ENCODE results near the gene ATPAF1.
"Not testable (repeated sequence)": the region's sequence is repeated elsewhere in the genome, so short reads cannot be mapped to it uniquely, and the experiment has no call there.

Gene ATPAF1

DNA sequence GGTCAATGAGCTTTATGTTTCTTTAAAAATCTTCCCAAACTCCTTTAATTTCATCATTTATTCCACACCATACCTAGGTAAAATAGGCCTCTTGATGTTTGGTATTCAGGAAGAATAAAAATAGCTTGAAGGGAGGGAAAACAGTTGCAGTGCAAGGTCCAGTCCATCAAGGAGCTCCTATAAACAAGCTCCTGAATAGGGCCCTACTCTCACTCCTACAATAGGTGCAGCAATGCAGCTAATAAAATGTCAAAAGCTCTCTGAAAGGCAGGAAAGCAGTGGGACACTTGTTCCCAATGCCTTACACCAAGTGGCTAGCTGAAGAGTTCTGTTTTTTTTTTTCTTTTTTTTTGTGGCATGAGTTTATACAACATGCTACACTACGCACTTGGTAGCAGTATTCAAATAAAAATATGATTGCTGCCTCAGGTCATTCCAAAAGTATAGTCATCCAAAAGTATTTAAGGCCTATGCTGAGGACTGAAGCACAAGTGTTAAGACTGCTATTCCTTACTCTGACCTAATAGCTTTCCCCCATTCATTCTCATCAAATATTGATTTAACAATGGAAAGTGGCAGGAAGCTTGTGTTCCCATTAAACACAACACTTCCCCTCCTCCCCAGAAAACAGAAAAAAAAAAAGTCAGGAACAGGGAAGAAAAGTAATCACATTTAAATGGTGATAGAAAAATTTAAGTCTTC lies 13.3 kb upstream of the ATPAF1 start:
- DNase-seq (ENCODE audit: low read depth in 2 of 2), result no peak

DNA sequence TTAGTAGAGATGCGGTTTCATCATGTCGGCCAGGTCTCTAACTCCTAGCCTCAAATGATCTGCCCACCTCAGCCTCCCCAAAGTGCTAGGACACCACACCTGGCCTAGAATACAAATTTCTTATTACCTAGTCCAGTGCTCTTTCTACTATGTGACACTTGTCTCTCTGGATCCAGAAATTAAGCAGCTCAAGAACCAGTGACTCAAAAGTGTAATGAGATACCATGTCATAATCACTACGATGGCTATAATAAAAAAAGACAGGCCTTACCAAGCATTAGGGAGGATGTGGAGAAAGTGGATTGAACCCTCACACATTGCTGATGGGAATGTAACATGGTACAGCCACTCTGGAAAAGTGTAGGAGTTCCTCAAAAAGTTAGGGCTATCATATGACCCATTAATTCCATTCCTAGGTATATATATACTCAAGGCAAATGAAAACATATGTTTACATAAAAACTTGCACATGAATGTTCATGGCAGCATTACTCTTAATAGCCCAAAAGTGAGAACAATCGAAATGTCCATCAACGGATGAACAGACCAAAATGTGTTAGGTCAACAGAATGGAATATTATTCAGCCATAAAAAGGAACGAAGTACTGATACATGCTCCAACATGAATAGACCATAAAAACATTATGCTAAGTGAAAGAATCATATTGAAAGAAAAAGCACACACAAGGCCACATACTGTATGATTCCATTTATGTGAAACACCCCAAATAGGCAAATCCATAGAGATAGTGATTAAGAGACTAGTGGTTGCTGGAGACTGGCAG lies 11.8 kb upstream of the ATPAF1 start:
- DNase-seq (ENCODE audit: low read depth in 2 of 2), result no peak

DNA sequence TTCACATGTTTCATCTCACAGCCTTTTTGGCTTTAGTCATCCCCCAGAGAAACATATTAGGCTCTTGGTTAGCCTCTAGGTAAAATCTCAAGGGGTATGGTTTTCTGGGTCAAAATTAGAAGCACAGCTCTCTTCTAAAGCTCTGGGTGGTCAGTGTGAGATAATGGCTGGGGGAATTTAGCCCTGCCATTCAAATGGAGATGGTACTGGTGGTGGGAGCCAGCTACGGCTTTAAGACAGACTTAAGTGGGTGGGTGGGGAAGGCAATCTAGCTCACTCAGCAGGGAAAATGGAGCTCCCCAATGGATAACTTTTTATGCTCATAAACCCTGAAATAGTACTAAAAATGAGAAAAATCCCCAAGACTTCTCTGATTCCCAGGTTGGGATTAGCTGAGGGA lies 9.2 kb upstream of the ATPAF1 start:
- DNase-seq (ENCODE audit: low read depth in 2 of 2), result no peak

DNA sequence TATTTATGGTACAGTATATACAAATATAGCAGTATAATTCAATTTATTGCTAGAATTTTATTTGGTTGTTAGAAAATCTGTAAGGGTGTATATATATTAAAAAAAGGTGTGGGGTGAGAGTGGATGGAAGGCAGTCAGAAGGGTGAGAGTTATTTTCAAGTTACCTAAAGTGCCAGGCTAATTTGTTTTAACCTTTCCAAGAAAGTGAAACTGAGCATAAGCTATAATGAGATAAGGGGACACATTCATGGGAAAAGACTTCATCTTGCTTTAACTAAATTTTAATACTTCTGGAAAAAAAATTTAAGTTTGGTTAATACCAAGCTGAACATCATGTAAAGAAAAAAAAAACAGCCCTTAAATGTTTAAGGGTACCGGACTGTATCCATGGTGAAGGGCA lies 8.4 kb upstream of the ATPAF1 start:
- no peak for DNase-seq (ENCODE audit: low read depth in 2 of 2)

DNA sequence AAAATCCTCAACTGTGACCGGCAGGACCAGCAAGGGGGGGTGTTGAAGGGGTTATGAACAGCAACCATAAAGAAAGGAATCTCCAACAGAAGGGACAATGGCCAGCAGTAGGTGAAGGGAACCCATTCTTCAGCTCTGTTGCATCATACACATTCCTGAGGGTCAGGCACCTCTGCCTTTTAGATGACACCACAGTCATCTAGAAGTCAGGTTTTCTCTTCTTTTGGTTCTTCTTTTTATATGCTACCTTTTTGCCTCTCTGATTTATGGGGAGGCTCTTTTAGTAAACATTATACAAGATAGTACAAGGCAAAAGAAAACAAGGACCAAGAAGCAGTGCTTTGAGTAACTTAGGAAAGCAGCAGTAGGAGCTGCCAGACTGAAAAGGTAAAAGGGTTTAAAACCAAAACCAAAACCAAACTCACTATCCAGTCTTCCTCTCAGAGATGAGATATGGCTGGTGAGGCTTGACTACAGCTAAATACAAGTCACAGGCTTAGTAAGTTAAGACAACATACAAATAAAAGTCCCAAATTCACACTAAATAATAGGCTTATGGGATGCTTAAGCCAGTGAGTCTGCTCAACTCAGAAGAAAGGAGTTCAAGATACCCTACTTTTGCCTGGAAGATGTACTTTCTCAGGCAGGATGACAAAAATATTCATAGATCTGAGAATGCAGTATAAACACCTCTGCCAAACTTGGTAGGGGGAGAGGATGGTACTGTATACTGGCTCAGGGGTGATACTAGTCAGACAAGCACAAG lies 7.6 kb upstream of the ATPAF1 start:
- no peak for DNase-seq (ENCODE audit: low read depth in 2 of 2)

DNA sequence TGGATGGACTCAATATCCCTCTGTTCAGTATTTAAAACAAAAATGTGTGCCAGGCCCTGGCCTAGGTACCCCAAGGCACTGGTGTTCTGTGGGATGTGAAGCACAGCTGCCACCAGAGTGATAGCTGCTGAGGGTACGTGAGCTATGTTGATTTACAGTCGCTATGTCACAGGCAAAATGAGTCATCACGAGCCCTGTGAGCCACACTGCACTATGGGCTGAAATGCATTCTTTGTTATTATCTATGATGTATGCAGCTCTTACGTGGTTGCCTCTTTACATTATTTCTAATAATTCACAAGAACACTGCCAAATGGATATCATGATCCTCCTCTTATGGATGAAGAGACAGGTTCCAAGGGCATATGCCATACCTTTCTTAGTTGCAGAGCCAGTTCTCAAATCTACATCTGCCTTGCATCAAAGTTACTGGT lies 5.6 kb upstream of the ATPAF1 start:
- DNase-seq (ENCODE audit: low read depth in 2 of 2), result no peak

DNA sequence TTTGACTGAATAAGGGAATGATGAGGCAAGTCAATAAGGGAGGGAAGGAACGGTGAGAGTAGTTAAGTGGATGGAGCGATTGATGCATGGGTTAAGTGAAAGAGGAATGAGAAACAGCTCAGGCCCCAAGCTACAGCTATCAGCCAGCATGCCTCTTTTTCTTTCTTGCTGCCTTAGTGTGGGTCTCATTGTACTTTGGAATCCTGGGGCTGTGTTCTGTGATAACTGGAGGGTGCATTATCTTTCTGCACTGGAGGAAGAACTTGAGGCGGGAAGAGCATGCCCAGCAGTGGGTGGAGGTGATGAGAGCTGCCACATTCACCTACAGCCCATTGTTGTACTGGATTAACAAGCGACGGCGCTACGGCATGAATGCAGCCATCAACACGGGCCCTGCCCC lies 4.5 kb upstream of the ATPAF1 start:
- no peak for DNase-seq (ENCODE audit: low read depth in 2 of 2)

DNA sequence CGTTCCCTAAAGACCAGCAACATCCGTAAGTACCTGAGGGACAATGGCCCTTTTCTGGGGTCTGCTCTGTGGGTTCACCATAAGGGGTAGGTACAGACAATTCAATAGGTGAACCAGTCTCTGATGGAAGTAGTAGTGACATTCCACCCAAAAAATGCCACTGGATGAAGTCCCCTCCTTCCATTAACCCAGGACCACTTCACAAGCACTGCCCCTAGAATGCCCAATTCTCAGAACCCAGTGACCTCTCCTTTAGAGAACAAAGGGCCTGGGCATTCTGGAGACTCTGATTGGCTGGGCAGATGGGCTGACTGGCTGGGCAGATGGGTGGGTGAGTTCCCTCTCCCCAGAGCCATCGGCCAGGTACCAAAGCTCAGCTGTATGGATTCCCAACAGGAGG lies 3.4 kb upstream of the ATPAF1 start, which contains the start of gene TEX38:
TEX38 (plus strand) TSS at position 301 of the 400 bp plus-strand sequence; CDS start at position 382, 81 bp downstream.
- no peak for DNase-seq (ENCODE audit: low read depth in 2 of 2)

DNA sequence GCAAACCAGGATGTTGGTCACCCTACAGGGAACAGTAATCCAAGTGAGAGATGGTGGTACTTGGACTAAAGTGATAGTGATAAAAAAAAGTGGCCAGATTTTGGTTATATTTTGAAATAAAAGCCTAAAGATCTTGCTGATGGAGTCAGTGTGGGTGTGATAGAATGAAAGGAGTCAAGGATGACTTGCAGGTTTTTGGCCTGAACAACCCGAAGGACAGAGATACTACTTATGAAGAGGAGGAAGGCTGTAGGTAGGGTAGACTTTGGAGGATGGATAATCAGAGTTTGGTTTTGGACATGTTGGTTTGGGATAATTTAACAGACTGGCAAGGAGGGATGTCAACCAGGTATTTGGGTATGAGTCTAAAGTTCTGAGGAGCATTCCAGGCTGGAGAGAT lies 2.0 kb upstream of the ATPAF1 start:
- no peak for DNase-seq (ENCODE audit: low read depth in 2 of 2)

DNA sequence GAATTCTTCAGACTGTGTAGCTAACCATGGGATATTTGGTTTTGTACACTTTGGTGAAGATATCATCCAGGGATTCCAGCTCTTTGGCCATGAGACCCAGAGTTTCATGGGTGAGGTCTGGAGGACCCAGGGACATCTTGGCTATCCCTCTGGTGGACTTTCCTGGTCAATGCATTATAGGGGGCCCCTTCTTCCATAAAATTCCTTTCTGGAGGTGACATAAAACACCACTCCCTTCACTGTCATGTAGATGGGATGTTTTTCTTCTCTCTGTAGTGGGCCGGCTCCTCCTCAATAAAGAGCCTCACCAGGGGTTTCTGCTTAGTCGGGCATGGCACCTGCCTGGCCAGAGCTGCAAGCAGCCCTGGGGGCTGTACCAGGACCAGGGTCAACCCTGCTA lies 2.2 kb downstream of the ATPAF1 start:
- no peak for DNase-seq (ENCODE audit: low read depth in 2 of 2)

DNA sequence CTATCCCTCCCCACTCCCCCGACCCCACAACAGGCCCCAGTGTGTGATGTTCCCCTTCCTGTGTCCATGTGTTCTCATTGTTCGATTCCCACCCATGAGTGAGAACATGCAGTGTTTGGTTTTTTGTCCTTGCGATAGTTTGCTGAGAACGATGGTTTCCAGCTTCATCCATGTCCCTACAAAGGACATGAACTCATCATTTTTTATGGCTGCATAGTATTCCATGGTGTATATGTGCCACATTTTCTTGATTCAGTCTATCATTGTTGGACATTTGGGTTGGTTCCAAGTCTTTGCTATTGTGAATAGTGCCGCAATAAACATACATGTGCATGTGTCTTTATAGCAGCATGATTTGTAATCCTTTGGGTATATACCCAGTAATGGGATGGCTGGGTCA lies 5.2 kb downstream of the ATPAF1 start:
- not testable (repeated sequence) for DNase-seq (ENCODE audit: low read depth in 2 of 2)

DNA sequence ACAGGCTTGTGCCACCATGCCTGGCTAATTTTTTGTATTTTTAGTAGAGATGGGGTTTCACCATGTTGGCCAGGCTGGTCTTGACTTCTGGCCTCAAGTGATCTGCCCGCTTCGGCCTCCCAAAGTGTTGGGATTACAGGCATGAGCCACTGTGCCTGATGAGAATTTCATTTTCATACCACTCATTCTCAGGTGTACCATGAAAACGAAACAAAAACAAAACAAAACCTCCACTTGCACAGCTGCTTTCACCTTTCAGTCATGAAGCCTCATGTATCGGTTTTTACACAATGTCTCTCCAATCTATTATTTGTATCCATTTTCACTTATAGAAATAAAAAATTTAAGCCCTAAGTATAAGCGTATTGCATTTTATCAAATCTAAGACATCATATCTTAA lies 8.0 kb downstream of the ATPAF1 start:
- DNase-seq (ENCODE audit: low read depth in 2 of 2), result not testable (repeated sequence)

DNA sequence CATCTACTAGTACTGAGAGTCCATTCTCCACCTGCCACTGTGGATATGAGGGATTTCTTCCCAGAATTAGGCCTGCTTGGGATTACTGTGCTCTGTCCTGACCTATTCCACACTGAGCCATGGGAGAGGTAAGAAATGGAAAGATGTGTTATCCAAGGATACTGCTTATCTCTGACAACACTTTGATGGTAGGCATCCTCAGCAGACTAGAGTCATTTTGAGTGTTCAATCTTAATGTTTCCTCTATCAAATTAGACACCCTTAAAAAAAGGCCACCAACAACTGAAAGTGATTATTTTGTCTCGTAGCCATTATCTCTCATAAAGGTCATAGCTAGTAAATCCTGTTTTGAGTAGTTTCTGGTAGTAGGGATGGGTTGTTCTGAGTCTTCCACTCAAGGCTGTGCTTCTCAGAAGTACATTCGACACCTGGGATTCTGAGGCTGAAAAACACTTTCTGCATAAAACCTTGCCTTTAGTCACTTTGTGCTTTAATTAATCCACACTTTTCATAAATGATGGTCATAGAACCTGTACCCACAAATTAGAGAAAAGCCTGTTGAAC lies 8.8 kb downstream of the ATPAF1 start:
- no peak for DNase-seq (ENCODE audit: low read depth in 2 of 2)

DNA sequence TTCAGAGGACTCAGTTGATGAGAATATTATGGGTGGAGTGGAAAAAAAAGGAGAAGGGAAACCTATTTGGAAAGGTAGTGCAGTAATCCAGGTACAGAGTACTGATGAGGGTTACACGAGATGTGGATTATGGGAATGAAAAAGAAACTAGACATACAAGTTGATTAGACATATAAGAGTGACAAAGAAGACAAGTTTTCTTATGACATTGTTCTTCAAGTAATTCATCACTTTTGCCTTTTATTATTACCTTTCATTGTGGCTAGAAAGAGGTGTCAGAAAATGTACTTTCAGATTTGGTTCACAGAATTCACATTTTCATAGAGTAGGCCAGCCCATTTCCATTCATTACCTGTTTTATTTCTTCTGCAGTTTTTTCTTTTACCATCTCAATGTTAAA lies 10.4 kb downstream of the ATPAF1 start:
- no peak for DNase-seq (ENCODE audit: low read depth in 2 of 2)

DNA sequence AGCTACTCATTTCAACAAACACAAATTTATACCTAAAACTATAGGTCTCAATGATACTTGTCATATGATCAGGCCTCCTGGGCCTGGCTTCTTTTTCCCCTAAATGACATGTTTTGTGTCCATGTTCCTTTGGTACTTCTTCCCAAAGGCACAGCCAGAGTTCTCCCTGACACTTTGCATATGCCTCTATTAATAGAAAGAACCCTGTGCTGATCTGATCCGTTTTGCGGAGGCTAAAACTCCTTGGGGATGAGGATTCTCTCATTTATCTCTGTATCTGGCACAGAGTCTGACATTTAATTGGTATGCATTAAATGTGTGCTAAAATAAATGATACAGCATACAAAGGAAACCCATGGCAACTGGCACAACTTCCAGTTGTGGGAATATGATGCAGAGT lies 11.5 kb downstream of the ATPAF1 start:
- DNase-seq (ENCODE audit: low read depth in 2 of 2), result no peak

DNA sequence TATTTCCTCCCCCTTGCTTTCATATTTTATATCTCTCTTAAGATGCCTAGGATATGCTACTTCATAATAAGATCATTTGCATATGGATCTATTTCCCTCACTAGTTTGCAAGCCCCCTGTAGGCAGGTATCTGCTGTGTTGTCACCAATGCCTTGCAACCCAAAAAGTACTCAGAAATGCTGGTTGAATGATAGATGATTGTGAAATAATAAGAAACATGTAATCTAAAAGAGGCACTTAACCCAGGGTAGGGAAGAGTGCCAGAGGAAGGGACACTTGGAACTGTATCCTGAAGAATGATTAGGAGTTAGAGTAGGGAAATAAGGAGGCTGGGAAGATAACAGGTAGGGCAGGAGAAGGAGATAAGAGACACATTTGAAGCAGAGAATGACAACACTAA lies 12.3 kb downstream of the ATPAF1 start:
- DNase-seq (ENCODE audit: low read depth in 2 of 2), result no peak

DNA sequence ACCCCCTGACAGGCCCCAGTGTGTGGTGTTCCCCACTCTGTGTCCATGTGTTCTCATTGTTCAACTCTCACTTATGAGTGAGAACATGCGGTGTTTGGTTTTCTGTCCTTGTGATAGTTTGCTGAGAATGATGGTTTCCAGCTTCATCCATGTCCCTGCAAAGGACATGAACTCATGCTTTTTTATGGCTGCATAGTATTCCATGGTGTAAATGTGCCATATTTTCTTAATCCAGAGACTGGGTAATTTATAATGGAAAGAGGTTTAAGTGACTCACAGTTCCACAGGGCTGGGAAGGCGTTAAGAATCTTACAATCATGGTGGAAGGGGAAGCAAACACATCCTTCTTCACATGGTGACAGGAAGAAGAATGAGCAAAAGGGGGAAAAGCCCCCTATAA lies 13.5 kb downstream of the ATPAF1 start:
- DNase-seq (ENCODE audit: low read depth in 2 of 2), result not testable (repeated sequence)

DNA sequence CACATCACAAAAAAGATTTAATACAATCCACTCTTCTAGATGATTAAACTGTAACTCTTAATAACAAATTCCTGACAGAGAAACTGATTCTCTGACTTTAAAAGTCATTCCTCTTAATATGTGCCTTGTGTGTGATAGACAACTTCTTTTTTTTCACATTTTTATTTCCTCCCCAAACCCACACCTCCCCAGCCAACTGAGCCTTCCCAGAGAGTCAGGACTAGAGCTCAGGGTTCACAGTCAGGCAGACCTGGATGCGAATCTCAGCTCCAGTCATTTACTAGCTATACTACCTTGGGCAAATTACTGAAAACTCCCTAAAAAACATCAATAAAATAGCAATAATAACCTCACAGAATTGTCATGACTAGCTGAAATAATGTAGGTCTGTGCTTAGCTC lies 14.2 kb downstream of the ATPAF1 start:
- no peak for DNase-seq (ENCODE audit: low read depth in 2 of 2)

DNA sequence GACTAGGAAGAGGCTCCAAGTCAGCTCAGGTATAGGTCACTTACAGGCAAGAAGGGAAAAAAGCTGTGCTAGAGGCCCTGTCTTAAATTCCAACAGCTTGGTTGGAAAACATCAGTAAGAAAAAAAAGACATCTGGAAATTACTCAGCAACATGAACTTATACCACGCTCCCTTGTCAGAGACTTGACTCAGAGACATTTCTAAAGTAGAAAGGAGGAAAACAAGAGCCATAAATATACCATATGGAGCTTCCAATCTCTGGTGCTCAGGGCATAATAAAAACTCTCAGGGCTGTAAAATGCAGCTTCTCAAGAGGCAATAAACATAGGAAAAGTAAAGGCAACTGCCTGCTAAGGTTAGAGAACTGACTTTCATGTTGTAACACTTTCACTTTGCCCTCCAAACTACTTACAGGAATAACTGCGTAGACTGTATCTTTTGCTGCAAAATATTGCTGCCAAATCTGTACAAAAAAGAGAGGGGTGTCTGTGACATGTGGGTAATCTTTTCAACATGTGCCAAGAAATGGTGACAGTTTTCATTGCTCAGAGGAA lies 14.7 kb downstream of the ATPAF1 start:
- no peak for DNase-seq (ENCODE audit: low read depth in 2 of 2)

DNA sequence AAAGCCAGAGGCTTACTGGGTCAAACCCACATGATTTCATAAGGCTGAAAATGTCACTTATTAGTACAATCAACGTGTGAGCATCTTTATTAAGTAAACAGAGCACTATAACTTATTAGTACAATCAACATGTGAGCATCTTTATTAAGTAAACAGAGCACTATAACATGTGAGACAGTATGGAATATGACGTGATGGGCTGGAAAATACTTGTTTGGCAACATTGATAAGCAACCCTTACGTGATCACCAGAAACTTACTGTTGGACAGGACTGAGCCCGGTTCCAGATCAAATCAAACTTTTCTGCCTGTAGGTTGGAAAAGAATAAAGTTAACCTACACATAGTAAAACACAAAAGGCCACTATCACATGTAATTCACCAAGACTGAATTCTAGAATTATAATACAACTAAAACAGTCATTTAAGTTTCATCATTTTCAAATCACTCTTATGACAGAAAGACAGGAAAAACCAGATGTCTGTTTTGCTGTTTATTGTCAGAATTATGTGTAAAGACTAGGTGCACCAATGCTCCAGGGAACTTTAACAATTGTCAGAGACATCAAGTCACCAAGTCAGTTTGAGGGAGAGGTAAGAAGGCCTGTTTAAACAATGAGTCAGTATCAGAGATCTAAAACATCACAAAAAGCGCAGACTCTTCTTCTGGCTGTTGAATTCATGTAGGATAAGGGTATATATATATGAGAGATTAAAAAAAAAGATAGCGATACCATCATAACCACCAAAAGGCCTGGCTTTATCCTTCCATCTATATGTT lies 15.7 kb downstream of the ATPAF1 start:
- no peak for DNase-seq (ENCODE audit: low read depth in 2 of 2)

DNA sequence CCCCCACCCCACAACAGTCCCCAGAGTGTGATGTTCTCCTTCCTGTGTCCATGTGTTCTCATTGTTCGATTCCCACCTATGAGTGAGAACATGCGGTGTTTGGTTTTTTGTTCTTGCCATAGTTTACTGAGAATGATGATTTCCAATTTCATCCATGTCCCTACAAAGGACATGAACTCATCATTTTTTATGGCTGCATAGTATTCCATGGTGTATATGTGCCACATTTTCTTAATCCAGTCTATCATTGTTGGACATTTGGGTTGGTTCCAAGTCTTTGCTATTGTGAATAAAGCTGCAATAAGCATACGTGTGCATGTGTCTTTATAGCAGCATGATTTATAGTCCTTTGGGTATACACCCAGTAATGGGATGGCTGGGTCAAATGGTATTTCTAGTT lies 17.0 kb downstream of the ATPAF1 start:
- DNase-seq (ENCODE audit: low read depth in 2 of 2), result not testable (repeated sequence)
